GM23338 (cell line): ENCODE measurements around the gene MUC6. TPM values are rescaled to one million over a fixed set of nuclear protein-coding genes. Genes with fewer than 3 reads are reported as not detected.

Experiments used
- ATAC-seq: fragments of 200-7000 bp; cut with Tn5 transposase; 3 replicates; pipeline ENCODE4 v1.9.1; 2020
- DNase-seq: peaks from one replicate; pipeline ENCODE4 v3.0.0-alpha.2; 2015; ENCODE audit warnings: low spot score
- H2AFZ ChIP-seq: fragments of 200-600 bp; sonication (generic); 2 replicates; pipeline ENCODE4 v1.8.0; 2016; ENCODE audit warnings: antibody characterized with exemption, mild to moderate bottlenecking, moderate library complexity
- H3F3A ChIP-seq: fragments of 200-600 bp; sonication (generic); replicated peaks from 2 replicates; pipeline ENCODE4 v1.8.0; 2017; ENCODE audit warnings: antibody characterized with exemption, mixed run types, low read depth
- H3K27ac ChIP-seq: fragments of 200-600 bp; sonication (generic); 2 replicates; pipeline ENCODE4 v1.6.1; 2016; ENCODE audit warnings: low read depth
- H3K27me3 ChIP-seq: fragments of 200-600 bp; sonication (generic); 2 replicates; pipeline ENCODE4 v1.8.0; 2016; ENCODE audit warnings: mild to moderate bottlenecking, mixed run types, moderate library complexity; ENCODE audit not compliant: insufficient read depth
- H3K36me3 ChIP-seq: fragments of 200-600 bp; sonication (generic); 2 replicates; pipeline ENCODE4 v1.8.0; 2016; ENCODE audit warnings: mild to moderate bottlenecking; ENCODE audit not compliant: insufficient read depth
- H3K4me1 ChIP-seq: fragments of 200-600 bp; sonication (generic); 2 replicates; pipeline ENCODE4 v1.8.0; 2016; ENCODE audit warnings: mild to moderate bottlenecking, moderate library complexity; ENCODE audit not compliant: insufficient read depth
- H3K4me2 ChIP-seq: fragments of 200-600 bp; sonication (generic); 2 replicates; pipeline ENCODE4 v1.7.1; 2017; ENCODE audit warnings: mixed run types
- H3K4me3 ChIP-seq: fragments of 200-600 bp; sonication (generic); 2 replicates; pipeline ENCODE4 v1.6.1; 2016; ENCODE audit warnings: mixed run types
- H3K79me2 ChIP-seq: fragments of 200-600 bp; sonication (generic); replicated peaks from 2 replicates; pipeline ENCODE4 v1.8.0; 2017; ENCODE audit warnings: mild to moderate bottlenecking; ENCODE audit not compliant: insufficient read depth
- H3K9me2 ChIP-seq: fragments of 200-600 bp; sonication (generic); 2 replicates; pipeline ENCODE4 v1.8.0; 2017; ENCODE audit not compliant: insufficient read depth
- H4K20me1 ChIP-seq: fragments of 200-600 bp; sonication (generic); replicated peaks from 2 replicates; pipeline ENCODE4 v1.8.0; 2017; ENCODE audit warnings: mild to moderate bottlenecking; ENCODE audit not compliant: insufficient read depth
- H3K27ac Mint-ChIP-seq: 2 replicates; pipeline ENCODE4 v1.8.0; 2020; ENCODE audit warnings: inconsistent platforms, mild to moderate bottlenecking, moderate library complexity, mixed read lengths
- H3K27me3 Mint-ChIP-seq: 3 replicates; pipeline ENCODE4 v1.8.0; 2022; ENCODE audit warnings: low read depth, mild to moderate bottlenecking, moderate library complexity, mixed read lengths, inconsistent platforms; ENCODE audit not compliant: insufficient read depth, poor library complexity
- H3K36me3 Mint-ChIP-seq: 3 replicates; pipeline ENCODE4 v1.8.0; 2021; ENCODE audit warnings: low read depth, mild to moderate bottlenecking, inconsistent platforms, moderate library complexity, mixed read lengths
- H3K4me1 Mint-ChIP-seq: 3 replicates; pipeline ENCODE4 v1.8.0; 2020; ENCODE audit warnings: mild to moderate bottlenecking, inconsistent platforms, mixed read lengths
- H3K4me3 Mint-ChIP-seq: 3 replicates; pipeline ENCODE4 v1.8.0; 2021; ENCODE audit warnings: moderate library complexity, mild to moderate bottlenecking, inconsistent platforms, mixed read lengths
- H3K9me3 Mint-ChIP-seq: 3 replicates; pipeline ENCODE4 v1.8.0; 2020; ENCODE audit warnings: moderate library complexity, mild to moderate bottlenecking, inconsistent platforms, mixed read lengths
- CREB1 ChIP-seq: fragments of 250-450 bp; sonication (Bioruptor Pico); IDR thresholded peaks from 2 replicates; pipeline ENCODE4 v1.5.0; 2020; ENCODE audit warnings: low read depth, mild to moderate bottlenecking, moderate library complexity
- CTCF ChIP-seq, 2 experiments: fragments of 200-600 bp in 1 of 2; sonication (generic) in 1 of 2; conservative IDR thresholded peaks; 2 replicates each; pipeline versions ENCODE4 v1.5.1 to v1.6.1; 2016 to 2017; ENCODE audit warnings: antibody characterized with exemption in 2 of 2, low read depth in 2 of 2, mild to moderate bottlenecking in 2 of 2, moderate library complexity in 1 of 2
- EZH2 ChIP-seq: fragments of 200-600 bp; sonication (generic); IDR thresholded peaks from one replicate; pipeline ENCODE4 v1.8.0; 2017; ENCODE audit warnings: antibody characterized with exemption, mild to moderate bottlenecking, low read depth; ENCODE audit not compliant: unreplicated experiment
- EZH2phosphoT487 ChIP-seq: fragments of 200-600 bp; sonication (generic); IDR thresholded peaks from one replicate; pipeline ENCODE4 v1.8.1; 2018; ENCODE audit warnings: antibody characterized with exemption; ENCODE audit not compliant: unreplicated experiment
- JUNB ChIP-seq: IDR thresholded peaks from one replicate; pipeline ENCODE4 v1.6.1; 2016; ENCODE audit warnings: antibody characterized with exemption; ENCODE audit not compliant: unreplicated experiment
- NANOG ChIP-seq: IDR thresholded peaks from 2 replicates; pipeline ENCODE4 v1.6.1; 2016; ENCODE audit warnings: antibody characterized with exemption, borderline replicate concordance
- ZNF331 ChIP-seq: fragments of 250-450 bp; sonication (Bioruptor Pico); IDR thresholded peaks from 2 replicates; pipeline ENCODE4 v1.5.0; 2020; ENCODE audit warnings: low read depth, mild to moderate bottlenecking, moderate library complexity
- polyA plus RNA-seq: library from polyadenylated mRNA; unstranded; fragments of >200 nt; fragmentation: Nextera tagmentation; extraction: Ambion mirVana; gene quantifications from 2 replicates; pipeline ENCODE4 v1.2.1, GENCODE V29; 2016
- total RNA-seq: library from RNA; depleted of rRNA; stranded (reverse); fragments of >200 nt; shearing (Covaris generic); gene quantifications from 2 replicates; pipeline ENCODE4 v1.2.3, GENCODE V29; 2014
- TF ChIP-seq, protein P1 (sequence below): fragments of 250-450 bp; sonication (Bioruptor Pico); IDR thresholded peaks from 2 replicates; pipeline ENCODE4 v1.5.0; 2020; ENCODE audit warnings: mild to moderate bottlenecking, moderate library complexity
- TF ChIP-seq, protein P2 (sequence below): IDR thresholded peaks from 2 replicates; pipeline ENCODE4 v1.6.1; 2016; ENCODE audit warnings: antibody characterized with exemption

Gene MUC6
- total and polyA plus RNA-seq, 2 experiments from 2014 or later = not detected

DNA sequence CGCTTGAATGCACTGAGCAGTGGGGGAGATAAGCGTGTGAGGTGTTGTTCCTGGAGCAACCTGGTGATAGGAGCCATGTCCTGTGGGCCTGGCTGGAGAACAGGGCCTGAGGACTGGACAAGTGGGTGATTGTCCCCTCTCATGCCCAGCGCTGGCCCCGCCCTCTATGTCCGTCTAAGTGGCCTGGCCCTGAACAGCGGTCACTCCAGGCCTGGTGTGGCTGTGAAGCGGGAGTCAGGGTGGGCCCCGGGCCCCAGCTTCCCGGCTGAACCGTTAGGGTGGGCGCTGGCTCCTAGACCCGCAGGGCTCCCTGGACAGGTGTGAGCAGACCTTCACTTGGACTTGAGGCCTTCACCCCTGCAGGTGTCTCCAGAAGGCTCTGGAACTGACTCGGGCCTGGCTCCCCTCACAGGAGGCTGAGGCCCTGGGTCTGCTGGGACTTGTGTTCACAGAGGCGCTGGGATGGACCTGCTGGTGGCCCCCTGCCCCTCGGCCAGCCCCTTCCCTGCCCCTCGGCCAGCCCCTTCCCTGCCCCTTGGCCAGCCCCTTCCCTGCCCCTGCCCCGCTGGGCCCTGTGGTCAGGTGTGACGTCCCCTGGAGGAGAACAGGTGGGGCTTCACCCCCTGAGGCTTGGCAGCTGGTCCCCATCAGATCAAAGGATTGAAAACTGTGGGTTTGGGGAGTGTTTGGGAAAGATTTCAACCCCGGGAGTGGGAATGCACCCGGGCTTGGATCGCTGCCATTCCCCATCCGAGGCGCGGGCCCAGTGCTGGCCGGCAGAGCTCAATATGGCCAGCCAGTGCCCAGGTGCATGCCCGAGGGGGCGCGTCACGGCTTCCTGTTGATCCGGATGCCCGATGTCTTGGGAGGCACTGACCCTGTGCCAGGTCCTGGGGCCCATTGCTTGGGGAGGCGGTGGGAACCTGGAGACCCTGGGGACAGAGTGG, 3.2 kb upstream of the MUC6 start (continued):
- TF ChIP-seq, protein P1, sequence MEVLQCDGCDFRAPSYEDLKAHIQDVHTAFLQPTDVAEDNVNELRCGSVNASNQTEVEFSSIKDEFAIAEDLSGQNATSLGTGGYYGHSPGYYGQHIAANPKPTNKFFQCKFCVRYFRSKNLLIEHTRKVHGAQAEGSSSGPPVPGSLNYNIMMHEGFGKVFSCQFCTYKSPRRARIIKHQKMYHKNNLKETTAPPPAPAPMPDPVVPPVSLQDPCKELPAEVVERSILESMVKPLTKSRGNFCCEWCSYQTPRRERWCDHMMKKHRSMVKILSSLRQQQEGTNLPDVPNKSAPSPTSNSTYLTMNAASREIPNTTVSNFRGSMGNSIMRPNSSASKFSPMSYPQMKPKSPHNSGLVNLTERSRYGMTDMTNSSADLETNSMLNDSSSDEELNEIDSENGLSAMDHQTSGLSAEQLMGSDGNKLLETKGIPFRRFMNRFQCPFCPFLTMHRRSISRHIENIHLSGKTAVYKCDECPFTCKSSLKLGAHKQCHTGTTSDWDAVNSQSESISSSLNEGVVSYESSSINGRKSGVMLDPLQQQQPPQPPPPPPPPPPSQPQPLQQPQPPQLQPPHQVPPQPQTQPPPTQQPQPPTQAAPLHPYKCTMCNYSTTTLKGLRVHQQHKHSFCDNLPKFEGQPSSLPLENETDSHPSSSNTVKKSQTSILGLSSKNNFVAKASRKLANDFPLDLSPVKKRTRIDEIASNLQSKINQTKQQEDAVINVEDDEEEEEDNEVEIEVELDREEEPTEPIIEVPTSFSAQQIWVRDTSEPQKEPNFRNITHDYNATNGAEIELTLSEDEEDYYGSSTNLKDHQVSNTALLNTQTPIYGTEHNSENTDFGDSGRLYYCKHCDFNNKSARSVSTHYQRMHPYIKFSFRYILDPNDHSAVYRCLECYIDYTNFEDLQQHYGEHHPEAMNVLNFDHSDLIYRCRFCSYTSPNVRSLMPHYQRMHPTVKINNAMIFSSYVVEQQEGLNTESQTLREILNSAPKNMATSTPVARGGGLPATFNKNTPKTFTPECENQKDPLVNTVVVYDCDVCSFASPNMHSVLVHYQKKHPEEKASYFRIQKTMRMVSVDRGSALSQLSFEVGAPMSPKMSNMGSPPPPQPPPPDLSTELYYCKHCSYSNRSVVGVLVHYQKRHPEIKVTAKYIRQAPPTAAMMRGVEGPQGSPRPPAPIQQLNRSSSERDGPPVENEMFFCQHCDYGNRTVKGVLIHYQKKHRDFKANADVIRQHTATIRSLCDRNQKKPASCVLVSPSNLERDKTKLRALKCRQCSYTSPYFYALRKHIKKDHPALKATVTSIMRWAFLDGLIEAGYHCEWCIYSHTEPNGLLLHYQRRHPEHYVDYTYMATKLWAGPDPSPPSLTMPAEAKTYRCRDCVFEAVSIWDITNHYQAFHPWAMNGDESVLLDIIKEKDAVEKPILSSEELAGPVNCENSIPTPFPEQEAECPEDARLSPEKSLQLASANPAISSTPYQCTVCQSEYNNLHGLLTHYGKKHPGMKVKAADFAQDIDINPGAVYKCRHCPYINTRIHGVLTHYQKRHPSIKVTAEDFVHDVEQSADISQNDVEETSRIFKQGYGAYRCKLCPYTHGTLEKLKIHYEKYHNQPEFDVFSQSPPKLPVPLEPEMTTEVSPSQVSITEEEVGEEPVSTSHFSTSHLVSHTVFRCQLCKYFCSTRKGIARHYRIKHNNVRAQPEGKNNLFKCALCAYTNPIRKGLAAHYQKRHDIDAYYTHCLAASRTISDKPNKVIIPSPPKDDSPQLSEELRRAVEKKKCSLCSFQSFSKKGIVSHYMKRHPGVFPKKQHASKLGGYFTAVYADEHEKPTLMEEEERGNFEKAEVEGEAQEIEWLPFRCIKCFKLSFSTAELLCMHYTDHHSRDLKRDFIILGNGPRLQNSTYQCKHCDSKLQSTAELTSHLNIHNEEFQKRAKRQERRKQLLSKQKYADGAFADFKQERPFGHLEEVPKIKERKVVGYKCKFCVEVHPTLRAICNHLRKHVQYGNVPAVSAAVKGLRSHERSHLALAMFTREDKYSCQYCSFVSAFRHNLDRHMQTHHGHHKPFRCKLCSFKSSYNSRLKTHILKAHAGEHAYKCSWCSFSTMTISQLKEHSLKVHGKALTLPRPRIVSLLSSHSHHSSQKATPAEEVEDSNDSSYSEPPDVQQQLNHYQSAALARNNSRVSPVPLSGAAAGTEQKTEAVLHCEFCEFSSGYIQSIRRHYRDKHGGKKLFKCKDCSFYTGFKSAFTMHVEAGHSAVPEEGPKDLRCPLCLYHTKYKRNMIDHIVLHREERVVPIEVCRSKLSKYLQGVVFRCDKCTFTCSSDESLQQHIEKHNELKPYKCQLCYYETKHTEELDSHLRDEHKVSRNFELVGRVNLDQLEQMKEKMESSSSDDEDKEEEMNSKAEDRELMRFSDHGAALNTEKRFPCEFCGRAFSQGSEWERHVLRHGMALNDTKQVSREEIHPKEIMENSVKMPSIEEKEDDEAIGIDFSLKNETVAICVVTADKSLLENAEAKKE = no peak
- TF ChIP-seq EZH2 = no peak
- TF ChIP-seq CREB1 = no peak
- no peak for TF ChIP-seq ZNF331
- no peak for TF ChIP-seq NANOG

GRCh38 chr11:1038921-1039320, 2.4 kb upstream of the MUC6 start:
- H3K36me3 ChIP-seq = no peaks in the 10 kb centered on the region
- H3K27ac Mint-ChIP-seq = peak overlapping the region; percentile 80

More at GRCh38 chr11:1038921-1039320, 2.4 kb upstream of the MUC6 start:
- no peaks in the 10 kb centered on the region for H3K4me1 Mint-ChIP-seq
- no peaks in the 10 kb centered on the region for H3K79me2 ChIP-seq
- DNase-seq (no peak), ATAC-seq (no peak)
- H3K9me2 ChIP-seq = no peaks in the 10 kb centered on the region
- H3K4me3 ChIP-seq = no peak overlapping the region
- no peak overlapping the region for H3K4me2 ChIP-seq
- no peaks in the 10 kb centered on the region for H3K27me3 ChIP-seq
- no peak overlapping the region for H3K27ac ChIP-seq
- H3K4me1 ChIP-seq = no peaks in the 10 kb centered on the region
- no peaks in the 10 kb centered on the region for H3F3A ChIP-seq
- TF ChIP-seq CREB1 (no peak), CTCF (conservative IDR thresholded peaks at IDR 0.05; ENCODE audit: low read depth in 2 of 2) (no peak), JUNB (no peak), EZH2phosphoT487 (no peak), ZNF331 (no peak), EZH2 (no peak), NANOG (no peak)
- TF ChIP-seq, protein P2, sequence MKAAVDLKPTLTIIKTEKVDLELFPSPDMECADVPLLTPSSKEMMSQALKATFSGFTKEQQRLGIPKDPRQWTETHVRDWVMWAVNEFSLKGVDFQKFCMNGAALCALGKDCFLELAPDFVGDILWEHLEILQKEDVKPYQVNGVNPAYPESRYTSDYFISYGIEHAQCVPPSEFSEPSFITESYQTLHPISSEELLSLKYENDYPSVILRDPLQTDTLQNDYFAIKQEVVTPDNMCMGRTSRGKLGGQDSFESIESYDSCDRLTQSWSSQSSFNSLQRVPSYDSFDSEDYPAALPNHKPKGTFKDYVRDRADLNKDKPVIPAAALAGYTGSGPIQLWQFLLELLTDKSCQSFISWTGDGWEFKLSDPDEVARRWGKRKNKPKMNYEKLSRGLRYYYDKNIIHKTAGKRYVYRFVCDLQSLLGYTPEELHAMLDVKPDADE = no peak
- H3K9me3 Mint-ChIP-seq = peaks cover under 1% of the 10 kb centered on the region; the same call in 1 of the 3 replicates
- no peak overlapping the region for H2AFZ ChIP-seq
- no peaks in the 10 kb centered on the region for H4K20me1 ChIP-seq
- H3K27me3 Mint-ChIP-seq = peaks cover 7% of the 10 kb centered on the region
- no peak overlapping the region for H3K4me3 Mint-ChIP-seq
- H3K36me3 Mint-ChIP-seq = no peaks in the 10 kb centered on the region; the same call in 2 of the 3 replicates
